ENCODE data around the gene BUD23.
A peak's percentile ranks its signal among the peaks of the same experiment; 100 is the strongest.

The BUD23 gene

DNA sequence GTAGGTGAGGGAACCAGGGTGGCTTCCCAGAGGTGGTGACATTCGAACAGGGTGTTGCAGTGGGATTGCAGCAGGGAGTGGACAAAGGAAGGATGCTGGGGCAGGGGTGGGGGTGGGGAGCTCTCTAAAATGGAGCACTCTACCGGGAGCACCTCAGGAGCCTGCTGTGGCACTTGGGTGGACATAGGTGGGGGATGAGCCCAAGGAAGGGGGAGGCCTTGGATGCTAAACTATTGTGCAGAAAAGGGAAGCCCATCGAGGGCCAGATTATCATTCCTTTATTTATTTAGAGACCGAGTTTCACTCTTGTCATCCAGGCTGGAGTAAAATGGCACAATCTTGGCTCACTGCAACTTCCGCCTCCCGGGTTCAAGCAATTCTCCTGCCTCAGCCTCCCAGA lies 39.4 kb downstream of the BUD23 start:
- Histone ChIP-seq H3K4me3 (ENCODE audit: low read length) (no peak overlapping the region), H3K27me3 (replicated peaks; ENCODE audit: control insufficient read depth, insufficient read depth, low read length) (no peaks in the 10 kb centered on the region), H3K9ac (ENCODE audit: low read length) (no peak overlapping the region), H3K36me3 (ENCODE audit: control insufficient read depth, insufficient read depth, low read length, severe bottlenecking) (no peaks in the 10 kb centered on the region), H3K4me1 (ENCODE audit: control insufficient read depth, insufficient read depth, low read length) (peaks cover 16% of the 10 kb centered on the region), H3K9me3 (ENCODE audit: control insufficient read depth, low read length) (no peaks in the 10 kb centered on the region)
- DNase-seq (ENCODE audit: low read depth), result no peak

GRCh38 chr7:73723813-73724212 lies 40.4 kb downstream of the BUD23 start:
- no peaks in the 10 kb centered on the region for H3K27me3 ChIP-seq (replicated peaks; ENCODE audit: control insufficient read depth, insufficient read depth, low read length)
- H3K9me3 ChIP-seq (ENCODE audit: control insufficient read depth, low read length), result no peaks in the 10 kb centered on the region
- H3K36me3 ChIP-seq (ENCODE audit: control insufficient read depth, insufficient read depth, low read length, severe bottlenecking), result no peaks in the 10 kb centered on the region
- no peak for DNase-seq (ENCODE audit: low read depth)
- H3K4me1 ChIP-seq (ENCODE audit: control insufficient read depth, insufficient read depth, low read length), result peaks cover 6% of the 10 kb centered on the region
- H3K9ac ChIP-seq (ENCODE audit: low read length), result no peak overlapping the region
- no peak overlapping the region for H3K4me3 ChIP-seq (ENCODE audit: low read length)

DNA sequence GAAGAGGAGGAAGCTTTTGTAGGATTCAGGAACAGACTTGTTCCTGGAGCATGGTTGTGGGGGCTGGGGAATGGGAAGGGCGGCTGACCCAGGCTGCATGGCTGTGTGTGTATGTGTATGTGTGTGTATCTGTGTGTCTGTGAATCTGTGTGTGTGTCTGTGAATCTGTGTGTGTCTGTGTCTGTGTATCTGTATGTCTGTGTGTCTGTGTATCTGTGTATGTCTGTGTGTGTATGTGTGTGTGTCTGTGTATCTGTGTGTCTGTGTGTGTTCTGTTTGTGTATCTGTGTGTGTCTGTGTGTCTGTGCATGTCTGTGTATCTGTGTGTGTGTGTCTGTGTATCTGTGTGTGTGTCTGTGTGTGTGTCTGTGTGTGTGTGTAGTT lies 42.7 kb downstream of the BUD23 start:
- Histone ChIP-seq H3K9ac (ENCODE audit: low read length) (no peak overlapping the region), H3K9me3 (ENCODE audit: control insufficient read depth, low read length) (no peaks in the 10 kb centered on the region), H3K4me1 (ENCODE audit: control insufficient read depth, insufficient read depth, low read length) (peaks cover 6% of the 10 kb centered on the region), H3K36me3 (ENCODE audit: control insufficient read depth, insufficient read depth, low read length, severe bottlenecking) (no peaks in the 10 kb centered on the region), H3K4me3 (ENCODE audit: low read length) (no peak overlapping the region), H3K27me3 (replicated peaks; ENCODE audit: control insufficient read depth, insufficient read depth, low read length) (no peaks in the 10 kb centered on the region)
- no peak for DNase-seq (ENCODE audit: low read depth)

- no peaks in the 10 kb centered on the region for H3K27me3 ChIP-seq (replicated peaks; ENCODE audit: control insufficient read depth, insufficient read depth, low read length)
- H3K9ac ChIP-seq (ENCODE audit: low read length), result no peak overlapping the region
- no peak for DNase-seq (ENCODE audit: low read depth)
- peaks cover 4% of the 10 kb centered on the region for H3K4me1 ChIP-seq (ENCODE audit: control insufficient read depth, insufficient read depth, low read length)
- no peaks in the 10 kb centered on the region for H3K36me3 ChIP-seq (ENCODE audit: control insufficient read depth, insufficient read depth, low read length, severe bottlenecking)
- H3K4me3 ChIP-seq (ENCODE audit: low read length), result no peak overlapping the region
- no peaks in the 10 kb centered on the region for H3K9me3 ChIP-seq (ENCODE audit: control insufficient read depth, low read length)
Observed at GRCh38 chr7:73727952-73728351, 44.6 kb downstream of the BUD23 start.

DNA sequence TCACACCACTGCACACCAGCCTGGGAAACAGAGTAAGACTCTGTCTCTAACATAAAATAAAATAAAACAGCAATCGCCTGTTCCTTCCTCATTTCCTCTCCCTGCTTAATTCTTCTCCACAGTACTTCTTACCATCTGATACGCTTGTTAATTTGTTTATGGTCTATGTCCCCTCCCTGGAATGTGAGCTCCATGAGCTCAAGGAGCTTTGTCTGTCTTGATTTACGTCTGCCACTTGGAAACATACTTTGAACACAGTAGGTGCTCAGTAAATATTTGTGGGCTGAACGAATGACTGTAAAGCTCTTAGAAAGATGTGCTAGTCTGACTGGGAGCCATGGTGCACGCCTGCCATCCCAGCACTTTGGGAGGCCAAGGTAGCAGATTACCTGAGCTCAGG lies 45.2 kb downstream of the BUD23 start:
- no peaks in the 10 kb centered on the region for H3K9me3 ChIP-seq (ENCODE audit: control insufficient read depth, low read length)
- H3K9ac ChIP-seq (ENCODE audit: low read length), result no peak overlapping the region
- H3K27me3 ChIP-seq (replicated peaks; ENCODE audit: control insufficient read depth, insufficient read depth, low read length), result no peaks in the 10 kb centered on the region
- H3K4me3 ChIP-seq (ENCODE audit: low read length), result no peak overlapping the region
- no peak for DNase-seq (ENCODE audit: low read depth)
- no peaks in the 10 kb centered on the region for H3K36me3 ChIP-seq (ENCODE audit: control insufficient read depth, insufficient read depth, low read length, severe bottlenecking)
- H3K4me1 ChIP-seq (ENCODE audit: control insufficient read depth, insufficient read depth, low read length), result peaks cover 4% of the 10 kb centered on the region

DNA sequence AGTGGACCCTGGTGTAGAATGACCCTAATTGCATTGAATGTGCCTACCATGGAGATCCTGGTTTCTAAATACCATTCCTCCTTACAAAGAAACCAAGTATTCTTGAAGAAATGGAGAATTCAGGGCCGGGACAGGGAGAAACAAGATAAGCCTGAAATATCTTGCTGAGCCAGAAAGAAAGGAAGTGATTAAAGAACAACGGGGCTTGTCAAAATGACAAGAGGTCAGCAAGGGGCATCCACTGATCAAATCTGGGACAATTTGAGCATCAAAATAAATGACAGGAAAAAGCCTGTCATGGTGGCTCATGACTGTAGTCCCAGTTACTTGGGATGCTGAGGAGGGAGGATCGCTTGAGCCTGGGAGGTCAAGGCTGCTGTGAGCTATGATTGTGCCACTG lies 47.1 kb downstream of the BUD23 start:
- H3K4me3 ChIP-seq (ENCODE audit: low read length), result no peak overlapping the region
- H3K9me3 ChIP-seq (ENCODE audit: control insufficient read depth, low read length), result no peaks in the 10 kb centered on the region
- H3K36me3 ChIP-seq (ENCODE audit: control insufficient read depth, insufficient read depth, low read length, severe bottlenecking), result no peaks in the 10 kb centered on the region
- peaks cover 11% of the 10 kb centered on the region for H3K4me1 ChIP-seq (ENCODE audit: control insufficient read depth, insufficient read depth, low read length)
- DNase-seq (ENCODE audit: low read depth), result no peak
- H3K27me3 ChIP-seq (replicated peaks; ENCODE audit: control insufficient read depth, insufficient read depth, low read length), result no peaks in the 10 kb centered on the region
- H3K9ac ChIP-seq (ENCODE audit: low read length), result no peak overlapping the region

- DNase-seq (ENCODE audit: low read depth), result no peak
- Histone ChIP-seq H3K9me3 (ENCODE audit: control insufficient read depth, low read length) (no peaks in the 10 kb centered on the region), H3K9ac (ENCODE audit: low read length) (no peak overlapping the region), H3K4me1 (ENCODE audit: control insufficient read depth, insufficient read depth, low read length) (peaks cover 11% of the 10 kb centered on the region), H3K27me3 (replicated peaks; ENCODE audit: control insufficient read depth, insufficient read depth, low read length) (no peaks in the 10 kb centered on the region), H3K36me3 (ENCODE audit: control insufficient read depth, insufficient read depth, low read length, severe bottlenecking) (peaks cover 5% of the 10 kb centered on the region), H3K4me3 (ENCODE audit: low read length) (no peak overlapping the region)
Observed at GRCh38 chr7:73732397-73732796, 49.0 kb downstream of the BUD23 start.

GRCh38 chr7:73734619-73735527 lies 51.5 kb downstream of the BUD23 start:
- Histone ChIP-seq H3K9me3 (ENCODE audit: control insufficient read depth, low read length) (no peaks in the 10 kb centered on the region), H3K4me1 (ENCODE audit: control insufficient read depth, insufficient read depth, low read length) (peaks cover 16% of the 10 kb centered on the region), H3K9ac (ENCODE audit: low read length) (peak overlapping the region; percentile 73), H3K4me3 (ENCODE audit: low read length) (no peak overlapping the region), H3K27me3 (replicated peaks; ENCODE audit: control insufficient read depth, insufficient read depth, low read length) (no peaks in the 10 kb centered on the region), H3K36me3 (ENCODE audit: control insufficient read depth, insufficient read depth, low read length, severe bottlenecking) (peaks cover 5% of the 10 kb centered on the region)
- DNase-seq (ENCODE audit: low read depth), result peak; percentile 90

DNA sequence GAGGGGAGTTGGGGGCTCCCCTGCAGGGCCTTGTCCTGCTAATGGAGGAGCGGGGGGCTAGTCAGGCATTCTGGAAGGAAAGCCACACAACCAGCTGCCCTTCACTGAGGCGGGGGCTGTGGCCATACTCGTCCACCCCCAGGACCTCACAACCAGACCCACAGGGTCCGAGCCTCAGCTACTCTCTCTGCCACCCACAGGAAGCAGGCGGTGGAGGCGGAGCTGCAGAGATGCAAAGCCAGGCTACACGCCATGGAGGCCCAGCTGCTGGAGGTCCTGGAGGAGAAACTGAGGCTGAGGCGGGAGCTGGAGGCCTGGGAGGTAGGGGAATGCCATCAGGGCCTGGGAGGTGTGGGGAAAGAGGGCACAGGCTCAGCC lies 52.1 kb downstream of the BUD23 start:
- DNase-seq (ENCODE audit: low read depth), result no peak
- Histone ChIP-seq H3K4me3 (ENCODE audit: low read length) (no peak overlapping the region), H3K27me3 (replicated peaks; ENCODE audit: control insufficient read depth, insufficient read depth, low read length) (no peaks in the 10 kb centered on the region), H3K36me3 (ENCODE audit: control insufficient read depth, insufficient read depth, low read length, severe bottlenecking) (peaks cover 5% of the 10 kb centered on the region), H3K9me3 (ENCODE audit: control insufficient read depth, low read length) (no peaks in the 10 kb centered on the region), H3K9ac (ENCODE audit: low read length) (peak overlapping the region; percentile 73), H3K4me1 (ENCODE audit: control insufficient read depth, insufficient read depth, low read length) (peaks cover 16% of the 10 kb centered on the region)

- H3K4me3 ChIP-seq (ENCODE audit: low read length), result no peak overlapping the region
Observed at GRCh38 chr7:73736885-73737284, 53.5 kb downstream of the BUD23 start.

DNA sequence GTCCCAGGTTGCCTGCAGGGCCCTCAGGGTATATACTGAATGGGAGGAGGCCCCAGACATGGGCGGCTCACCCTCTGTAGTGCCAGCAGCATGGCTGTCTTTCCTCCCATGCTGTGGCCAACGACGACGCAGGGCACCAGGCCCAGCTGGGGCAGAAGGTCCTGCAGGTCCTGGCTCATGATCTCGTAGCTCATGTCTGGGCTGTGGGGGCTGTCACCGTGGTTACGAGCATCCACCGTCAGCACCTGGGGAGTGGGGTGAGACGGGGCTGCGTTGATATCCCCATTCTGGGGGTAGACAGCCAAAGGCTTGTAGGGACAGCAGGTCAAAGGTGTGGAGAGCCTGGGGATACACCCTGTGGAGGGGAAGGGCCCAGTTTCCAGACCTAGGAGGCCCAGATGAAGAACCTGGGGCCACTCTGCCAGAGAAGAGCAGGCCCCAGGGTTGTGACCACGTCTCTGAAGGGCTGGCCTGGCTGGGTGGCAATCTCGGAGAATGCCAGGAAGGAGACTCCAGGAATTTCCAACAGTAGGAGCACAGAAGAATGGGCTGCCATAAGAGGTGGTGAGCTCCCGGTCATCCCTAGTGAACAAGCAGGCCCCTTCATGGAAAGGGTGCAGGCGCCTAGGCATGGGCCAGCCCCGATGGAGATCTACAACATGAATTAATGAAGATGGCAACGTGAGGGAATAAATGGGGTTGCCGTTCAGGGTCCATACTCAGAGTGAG lies 54.3 kb downstream of the BUD23 start:
- no peak for DNase-seq (ENCODE audit: low read depth)
- Histone ChIP-seq H3K9me3 (ENCODE audit: control insufficient read depth, low read length) (no peaks in the 10 kb centered on the region), H3K4me1 (ENCODE audit: control insufficient read depth, insufficient read depth, low read length) (peaks cover 16% of the 10 kb centered on the region), H3K27me3 (replicated peaks; ENCODE audit: control insufficient read depth, insufficient read depth, low read length) (no peaks in the 10 kb centered on the region), H3K9ac (ENCODE audit: low read length) (peak overlapping the region; percentile 84), H3K4me3 (ENCODE audit: low read length) (peak overlapping the region; percentile 94), H3K36me3 (ENCODE audit: control insufficient read depth, insufficient read depth, low read length, severe bottlenecking) (peaks cover 5% of the 10 kb centered on the region)

More at GRCh38 chr7:73736885-73737284, 53.5 kb downstream of the BUD23 start:
- DNase-seq (ENCODE audit: low read depth), result no peak
- peaks cover 5% of the 10 kb centered on the region for H3K36me3 ChIP-seq (ENCODE audit: control insufficient read depth, insufficient read depth, low read length, severe bottlenecking)
- H3K9ac ChIP-seq (ENCODE audit: low read length), result no peak overlapping the region
- H3K9me3 ChIP-seq (ENCODE audit: control insufficient read depth, low read length), result no peaks in the 10 kb centered on the region
- no peaks in the 10 kb centered on the region for H3K27me3 ChIP-seq (replicated peaks; ENCODE audit: control insufficient read depth, insufficient read depth, low read length)
- H3K4me1 ChIP-seq (ENCODE audit: control insufficient read depth, insufficient read depth, low read length), result peaks cover 13% of the 10 kb centered on the region
